ENCODE results near the gene HECTD4. TPM values are rescaled to one million over a fixed set of nuclear protein-coding genes. Genes with fewer than 3 reads are reported as not detected.

HECTD4 gene
- total RNA-seq, 1 donor from 2014 or later: 62.1 TPM

GRCh38 chr12:112308652-112309051 lies 73.6 kb downstream of the HECTD4 start:
- Mint-ChIP-seq H3K27ac (no peak overlapping the region), H3K4me1 (ENCODE audit: unreplicated experiment) (no peaks in the 10 kb centered on the region), H3K4me3 (no peak overlapping the region), H3K36me3 (peaks cover 22% of the 10 kb centered on the region), H3K27me3 (no peaks in the 10 kb centered on the region), H3K9me3 (no peaks in the 10 kb centered on the region)
- no peak for TF ChIP-seq CTCF (conservative IDR thresholded peaks at IDR 0.05)
- no peak for DNase-seq (ENCODE audit: extremely low spot score, unreplicated experiment)

- Mint-ChIP-seq H3K36me3 (peaks cover 22% of the 10 kb centered on the region), H3K27ac (no peak overlapping the region), H3K4me1 (ENCODE audit: unreplicated experiment) (no peaks in the 10 kb centered on the region), H3K27me3 (no peaks in the 10 kb centered on the region), H3K4me3 (no peak overlapping the region), H3K9me3 (no peaks in the 10 kb centered on the region)
- DNase-seq (ENCODE audit: extremely low spot score, unreplicated experiment): no peak
- TF ChIP-seq CTCF (conservative IDR thresholded peaks at IDR 0.05): no peak
Observed at GRCh38 chr12:112308161-112308560, 74.1 kb downstream of the HECTD4 start.

GRCh38 chr12:112307317-112308011 lies 74.8 kb downstream of the HECTD4 start:
- no peaks in the 10 kb centered on the region for H3K4me1 Mint-ChIP-seq (ENCODE audit: unreplicated experiment)
- H3K36me3 Mint-ChIP-seq: peaks cover 18% of the 10 kb centered on the region
- TF ChIP-seq CTCF (conservative IDR thresholded peaks at IDR 0.05): no peak
- H3K27ac Mint-ChIP-seq: no peak overlapping the region
- H3K9me3 Mint-ChIP-seq: no peaks in the 10 kb centered on the region
- DNase-seq (ENCODE audit: extremely low spot score, unreplicated experiment): no peak
- H3K4me3 Mint-ChIP-seq: no peak overlapping the region
- no peaks in the 10 kb centered on the region for H3K27me3 Mint-ChIP-seq

- TF ChIP-seq CTCF (conservative IDR thresholded peaks at IDR 0.05): no peak
- DNase-seq (ENCODE audit: extremely low spot score, unreplicated experiment): no peak
- no peaks in the 10 kb centered on the region for H3K9me3 Mint-ChIP-seq
- H3K4me3 Mint-ChIP-seq: no peak overlapping the region
- no peaks in the 10 kb centered on the region for H3K4me1 Mint-ChIP-seq (ENCODE audit: unreplicated experiment)
- no peak overlapping the region for H3K27ac Mint-ChIP-seq
- H3K27me3 Mint-ChIP-seq: no peaks in the 10 kb centered on the region
- peaks cover 20% of the 10 kb centered on the region for H3K36me3 Mint-ChIP-seq
Observed at GRCh38 chr12:112305951-112306350, 76.3 kb downstream of the HECTD4 start.

- Mint-ChIP-seq H3K4me1 (ENCODE audit: unreplicated experiment) (no peaks in the 10 kb centered on the region), H3K9me3 (no peaks in the 10 kb centered on the region), H3K36me3 (peaks cover 20% of the 10 kb centered on the region), H3K27ac (no peak overlapping the region), H3K27me3 (no peaks in the 10 kb centered on the region), H3K4me3 (no peak overlapping the region)
- TF ChIP-seq CTCF (conservative IDR thresholded peaks at IDR 0.05): no peak
- DNase-seq (ENCODE audit: extremely low spot score, unreplicated experiment): no peak
Observed at GRCh38 chr12:112304436-112304835, 77.8 kb downstream of the HECTD4 start.
